ENCODE data around the gene PRKG1.
A peak's percentile ranks its signal among the peaks of the same experiment; 100 is the strongest.
"Not testable (repeated sequence)": the region's sequence is repeated elsewhere in the genome, so short reads cannot be mapped to it uniquely, and the experiment has no call there.

PRKG1 gene

GRCh38 chr10:51552879-51553278, 478.6 kb downstream of the PRKG1 start:
- Histone ChIP-seq H2AFZ (ENCODE audit: low read depth, low read length) (no peak overlapping the region), H3K9me3 (ENCODE audit: low read length) (no peaks in the 10 kb centered on the region), H3K27me3 (ENCODE audit: insufficient read depth, low read length) (no peaks in the 10 kb centered on the region), H3K36me3 (ENCODE audit: insufficient read depth, low read length) (no peaks in the 10 kb centered on the region), H3K4me3 (ENCODE audit: low read length) (no peak overlapping the region), H3K4me1 (ENCODE audit: insufficient read depth, low read length) (no peaks in the 10 kb centered on the region)

GRCh38 chr10:51564896-51565510, 490.7 kb downstream of the PRKG1 start:
- Histone ChIP-seq H3K9me3 (ENCODE audit: low read length) (no peaks in the 10 kb centered on the region), H3K4me3 (ENCODE audit: low read length) (no peak overlapping the region), H3K27me3 (ENCODE audit: insufficient read depth, low read length) (no peaks in the 10 kb centered on the region), H2AFZ (ENCODE audit: low read depth, low read length) (peak overlapping the region; percentile 4), H3K36me3 (ENCODE audit: insufficient read depth, low read length) (no peaks in the 10 kb centered on the region), H3K4me1 (ENCODE audit: insufficient read depth, low read length) (peaks cover 14% of the 10 kb centered on the region)

GRCh38 chr10:51567271-51567670, 493.0 kb downstream of the PRKG1 start:
- no peaks in the 10 kb centered on the region for H3K27me3 ChIP-seq (ENCODE audit: insufficient read depth, low read length)
- no peak overlapping the region for H2AFZ ChIP-seq (ENCODE audit: low read depth, low read length)

GRCh38 chr10:51569467-51569866, 495.2 kb downstream of the PRKG1 start:
- Histone ChIP-seq H2AFZ (ENCODE audit: low read depth, low read length) (no peak overlapping the region), H3K4me3 (ENCODE audit: low read length) (no peak overlapping the region), H3K4me1 (ENCODE audit: insufficient read depth, low read length) (peaks cover 11% of the 10 kb centered on the region), H3K36me3 (ENCODE audit: insufficient read depth, low read length) (no peaks in the 10 kb centered on the region), H3K27me3 (ENCODE audit: insufficient read depth, low read length) (no peaks in the 10 kb centered on the region), H3K9me3 (ENCODE audit: low read length) (no peaks in the 10 kb centered on the region)

More at GRCh38 chr10:51567271-51567670, 493.0 kb downstream of the PRKG1 start:
- no peaks in the 10 kb centered on the region for H3K36me3 ChIP-seq (ENCODE audit: insufficient read depth, low read length)
- H3K4me1 ChIP-seq (ENCODE audit: insufficient read depth, low read length): peaks cover 14% of the 10 kb centered on the region
- no peaks in the 10 kb centered on the region for H3K9me3 ChIP-seq (ENCODE audit: low read length)
- no peak overlapping the region for H3K4me3 ChIP-seq (ENCODE audit: low read length)

- no peak overlapping the region for H3K4me3 ChIP-seq (ENCODE audit: low read length)
- H2AFZ ChIP-seq (ENCODE audit: low read depth, low read length): no peak overlapping the region
- no peaks in the 10 kb centered on the region for H3K9me3 ChIP-seq (ENCODE audit: low read length)
- H3K4me1 ChIP-seq (ENCODE audit: insufficient read depth, low read length): no peaks in the 10 kb centered on the region
- H3K27me3 ChIP-seq (ENCODE audit: insufficient read depth, low read length): no peaks in the 10 kb centered on the region
- no peaks in the 10 kb centered on the region for H3K36me3 ChIP-seq (ENCODE audit: insufficient read depth, low read length)
Measured at GRCh38 chr10:51574248-51575048, 500.2 kb downstream of the PRKG1 start.

- not testable (repeated sequence) for H3K4me1 ChIP-seq (ENCODE audit: insufficient read depth, low read length); H3K36me3 ChIP-seq (ENCODE audit: insufficient read depth, low read length); H3K27me3 ChIP-seq (ENCODE audit: insufficient read depth, low read length)
Measured at GRCh38 chr10:51581196-51581595, 506.9 kb downstream of the PRKG1 start.

GRCh38 chr10:51583976-51584375, 509.7 kb downstream of the PRKG1 start:
- H3K9me3 ChIP-seq (ENCODE audit: low read length): no peaks in the 10 kb centered on the region
- H3K4me1 ChIP-seq (ENCODE audit: insufficient read depth, low read length): no peaks in the 10 kb centered on the region
- no peak overlapping the region for H2AFZ ChIP-seq (ENCODE audit: low read depth, low read length)
- no peaks in the 10 kb centered on the region for H3K27me3 ChIP-seq (ENCODE audit: insufficient read depth, low read length)
- H3K36me3 ChIP-seq (ENCODE audit: insufficient read depth, low read length): no peaks in the 10 kb centered on the region
- no peak overlapping the region for H3K4me3 ChIP-seq (ENCODE audit: low read length)

More at GRCh38 chr10:51581196-51581595, 506.9 kb downstream of the PRKG1 start:
- not testable (repeated sequence) for H3K9me3 ChIP-seq (ENCODE audit: low read length); H2AFZ ChIP-seq (ENCODE audit: low read depth, low read length); H3K4me3 ChIP-seq (ENCODE audit: low read length)

GRCh38 chr10:51585742-51586141, 511.5 kb downstream of the PRKG1 start:
- Histone ChIP-seq H3K4me1 (ENCODE audit: insufficient read depth, low read length) (peaks cover 1% of the 10 kb centered on the region), H2AFZ (ENCODE audit: low read depth, low read length) (no peak overlapping the region), H3K4me3 (ENCODE audit: low read length) (no peak overlapping the region), H3K27me3 (ENCODE audit: insufficient read depth, low read length) (no peaks in the 10 kb centered on the region), H3K9me3 (ENCODE audit: low read length) (no peaks in the 10 kb centered on the region), H3K36me3 (ENCODE audit: insufficient read depth, low read length) (no peaks in the 10 kb centered on the region)

GRCh38 chr10:51588984-51589383, 514.7 kb downstream of the PRKG1 start:
- Histone ChIP-seq H3K27me3 (ENCODE audit: insufficient read depth, low read length) (no peaks in the 10 kb centered on the region), H3K36me3 (ENCODE audit: insufficient read depth, low read length) (no peaks in the 10 kb centered on the region), H3K4me3 (ENCODE audit: low read length) (no peak overlapping the region), H2AFZ (ENCODE audit: low read depth, low read length) (no peak overlapping the region), H3K4me1 (ENCODE audit: insufficient read depth, low read length) (peaks cover 13% of the 10 kb centered on the region), H3K9me3 (ENCODE audit: low read length) (no peaks in the 10 kb centered on the region)

- Histone ChIP-seq H3K4me1 (ENCODE audit: insufficient read depth, low read length) (peaks cover 13% of the 10 kb centered on the region), H3K9me3 (ENCODE audit: low read length) (no peaks in the 10 kb centered on the region), H3K4me3 (ENCODE audit: low read length) (no peak overlapping the region), H3K27me3 (ENCODE audit: insufficient read depth, low read length) (no peaks in the 10 kb centered on the region), H2AFZ (ENCODE audit: low read depth, low read length) (no peak overlapping the region), H3K36me3 (ENCODE audit: insufficient read depth, low read length) (no peaks in the 10 kb centered on the region)
Measured at GRCh38 chr10:51590818-51591217, 516.5 kb downstream of the PRKG1 start.

GRCh38 chr10:51596695-51597094, 522.4 kb downstream of the PRKG1 start:
- Histone ChIP-seq H3K9me3 (ENCODE audit: low read length) (no peaks in the 10 kb centered on the region), H3K4me3 (ENCODE audit: low read length) (no peak overlapping the region), H3K36me3 (ENCODE audit: insufficient read depth, low read length) (no peaks in the 10 kb centered on the region), H2AFZ (ENCODE audit: low read depth, low read length) (no peak overlapping the region), H3K4me1 (ENCODE audit: insufficient read depth, low read length) (peaks cover 15% of the 10 kb centered on the region), H3K27me3 (ENCODE audit: insufficient read depth, low read length) (no peaks in the 10 kb centered on the region)

GRCh38 chr10:51599647-51600046, 525.4 kb downstream of the PRKG1 start:
- no peak overlapping the region for H2AFZ ChIP-seq (ENCODE audit: low read depth, low read length)
- no peak overlapping the region for H3K4me3 ChIP-seq (ENCODE audit: low read length)
- peaks cover 7% of the 10 kb centered on the region for H3K4me1 ChIP-seq (ENCODE audit: insufficient read depth, low read length)
- no peaks in the 10 kb centered on the region for H3K27me3 ChIP-seq (ENCODE audit: insufficient read depth, low read length)
- H3K9me3 ChIP-seq (ENCODE audit: low read length): no peaks in the 10 kb centered on the region
- no peaks in the 10 kb centered on the region for H3K36me3 ChIP-seq (ENCODE audit: insufficient read depth, low read length)

GRCh38 chr10:51602326-51602725, 528.0 kb downstream of the PRKG1 start:
- Histone ChIP-seq H3K27me3 (ENCODE audit: insufficient read depth, low read length) (no peaks in the 10 kb centered on the region), H3K4me1 (ENCODE audit: insufficient read depth, low read length) (no peaks in the 10 kb centered on the region), H3K9me3 (ENCODE audit: low read length) (no peaks in the 10 kb centered on the region), H3K4me3 (ENCODE audit: low read length) (no peak overlapping the region), H2AFZ (ENCODE audit: low read depth, low read length) (no peak overlapping the region), H3K36me3 (ENCODE audit: insufficient read depth, low read length) (no peaks in the 10 kb centered on the region)
